SK-N-SH (cell line): ENCODE results near the gene ERVFRD-1. TPM values are rescaled to one million over a fixed set of nuclear protein-coding genes. Genes with fewer than 3 reads are reported as not detected.

ENCODE experiments used
- CTCF ChIA-PET: fragments of 300-600, 350-600 bp; formaldehyde crosslinking; extraction: SDS; loops from one replicate; lab custom pipeline; 2021; lab: Yijun Ruan, JAX
- POLR2A ChIA-PET: fragments of 350-600 bp; sonication (Branson Sonifier 250); formaldehyde crosslinking; extraction: SDS; loops from one replicate; lab custom pipeline; 2020; ENCODE audit warnings: antibody characterized with exemption, inconsistent platforms; lab: Yijun Ruan, JAX
- DNase-seq: peaks from one replicate; pipeline ENCODE4 v3.0.0; 2012
- H2AFZ ChIP-seq: fragments of 200-600 bp; sonication (generic); 2 replicates; pipeline ENCODE4 v1.8.1; 2016; ENCODE audit warnings: antibody characterized with exemption, mild to moderate bottlenecking, low read depth
- H3F3A ChIP-seq: fragments of 200-600 bp; sonication (generic); replicated peaks from 2 replicates; pipeline ENCODE3; 2016; ENCODE audit warnings: antibody characterized with exemption, mild to moderate bottlenecking; ENCODE audit not compliant: insufficient read depth
- H3K27ac ChIP-seq, 2 experiments: fragments of 200-500 bp in 1 of 2; fragments of 200-600 bp in 1 of 2; sonication (Bioruptor generic) in 1 of 2; sonication (generic), shearing (Covaris generic) in 1 of 2; 2 replicates each; pipeline versions ENCODE4 v1.5.1 to v1.6.1; 2014 to 2016; ENCODE audit warnings: low read depth in 2 of 2, inconsistent platforms in 1 of 2, low read length in 1 of 2, mild to moderate bottlenecking in 1 of 2, mixed read lengths in 1 of 2
- H3K27me3 ChIP-seq: fragments of 200-600 bp; sonication (generic), shearing (Covaris generic); 2 replicates; pipeline ENCODE4 v1.6.1; 2016; ENCODE audit warnings: mixed run types; ENCODE audit not compliant: insufficient read depth
- H3K36me3 ChIP-seq, 2 experiments: fragments of 200-500 bp in 1 of 2; fragments of 200-600 bp in 1 of 2; sonication (Bioruptor generic) in 1 of 2; sonication (generic) in 1 of 2; replicated peaks in 1 of 2; 2 replicates each; pipeline versions ENCODE3 to v1.5.1; 2014 to 2016; ENCODE audit warnings: low read length in 1 of 2, mild to moderate bottlenecking in 1 of 2; ENCODE audit not compliant: insufficient read depth in 2 of 2, control insufficient read depth in 1 of 2
- H3K4me1 ChIP-seq, 2 experiments: fragments of 200-500 bp in 1 of 2; fragments of 200-600 bp in 1 of 2; sonication (Bioruptor generic) in 1 of 2; sonication (generic), shearing (Covaris generic) in 1 of 2; 2 replicates each; pipeline versions ENCODE4 v1.5.1 to v1.6.1; 2014 to 2016; ENCODE audit warnings: low read depth in 1 of 2, low read length in 1 of 2, mixed run types in 1 of 2; ENCODE audit not compliant: insufficient read depth in 2 of 2, control insufficient read depth in 1 of 2
- H3K4me2 ChIP-seq: fragments of 200-600 bp; sonication (generic), shearing (Covaris generic); 2 replicates; pipeline ENCODE4 v1.6.1; 2017; ENCODE audit warnings: mixed run types
- H3K4me3 ChIP-seq, 2 experiments: fragments of 200-500 bp in 1 of 2; fragments of 200-600 bp in 1 of 2; sonication (Bioruptor generic) in 1 of 2; sonication (generic), shearing (Covaris generic) in 1 of 2; 2 replicates each; pipeline versions ENCODE4 v1.5.1 to v1.8.1; 2014 to 2016; ENCODE audit warnings: low read depth in 2 of 2, inconsistent platforms in 1 of 2, low read length in 1 of 2, mild to moderate bottlenecking in 1 of 2, mixed read lengths in 1 of 2, moderate library complexity in 1 of 2
- H3K79me2 ChIP-seq: fragments of 200-600 bp; sonication (generic); 2 replicates; pipeline ENCODE4 v1.8.1; 2017; ENCODE audit warnings: mild to moderate bottlenecking; ENCODE audit not compliant: insufficient read depth
- H3K9ac ChIP-seq: fragments of 200-600 bp; sonication (generic); 2 replicates; pipeline ENCODE4 v1.6.1; 2017; ENCODE audit warnings: mixed run types
- H3K9me2 ChIP-seq: fragments of 200-600 bp; sonication (generic); 2 replicates; pipeline ENCODE4 v1.6.1; 2017; ENCODE audit warnings: mixed run types
- H3K9me3 ChIP-seq: fragments of 200-600 bp; sonication (generic); 2 replicates; pipeline ENCODE4 v1.6.1; 2017; ENCODE audit warnings: mixed run types, mild to moderate bottlenecking, moderate library complexity
- H4K20me1 ChIP-seq: fragments of 200-600 bp; sonication (generic); 2 replicates; pipeline ENCODE4 v1.6.1; 2017; ENCODE audit warnings: mild to moderate bottlenecking, mixed run types; ENCODE audit not compliant: insufficient read depth
- CTCF ChIP-seq: fragments of 200-600 bp; sonication (generic); IDR thresholded peaks from 2 replicates; pipeline ENCODE4 v1.6.1; 2017; ENCODE audit warnings: antibody characterized with exemption, mild to moderate bottlenecking, moderate library complexity
- EZH2phosphoT487 ChIP-seq: fragments of 200-600 bp; sonication (generic); IDR thresholded peaks from 2 replicates; pipeline ENCODE4 v1.6.1; 2017; ENCODE audit warnings: low read depth, mixed run types, mild to moderate bottlenecking, antibody characterized with exemption, moderate library complexity, borderline replicate concordance
- FOXJ3 ChIP-seq: sonication (generic); formaldehyde crosslinking; IDR thresholded peaks from 2 replicates; pipeline ENCODE4 v1.5.1; 2020; ENCODE audit warnings: mild to moderate bottlenecking, missing genetic modification reagents
- IRF3 ChIP-seq: fragments of 150-350 bp; IDR thresholded peaks from 2 replicates; pipeline ENCODE4 v1.6.1; 2016; ENCODE audit warnings: mild to moderate bottlenecking, low read depth, low read length
- MXI1 ChIP-seq: IDR thresholded peaks from 2 replicates; pipeline ENCODE4 v1.6.1; 2012; ENCODE audit warnings: mild to moderate bottlenecking, low read depth, low read length, improper control_type of control experiment
- NRF1 ChIP-seq: IDR thresholded peaks from 2 replicates; pipeline ENCODE4 v1.6.1; 2012; ENCODE audit warnings: low read depth, mild to moderate bottlenecking, low read length
- PBX3 ChIP-seq: IDR thresholded peaks from 2 replicates; pipeline ENCODE4; 2012
- RAD21 ChIP-seq: IDR thresholded peaks from 2 replicates; pipeline ENCODE4 v1.6.1; 2012; ENCODE audit warnings: mild to moderate bottlenecking, low read length
- TCF12 ChIP-seq: IDR thresholded peaks from 2 replicates; pipeline ENCODE4 v1.4.0; 2012
- USF1 ChIP-seq: IDR thresholded peaks from 2 replicates; pipeline ENCODE4 v1.4.0; 2012; ENCODE audit warnings: low read depth, borderline replicate concordance
- ZBTB33 ChIP-seq: IDR thresholded peaks from 2 replicates; pipeline ENCODE4 v1.4.0; 2012; ENCODE audit warnings: low read depth, borderline replicate concordance
- WGBS: methylation state at CpG from one replicate; pipeline ENCODE4 v1.1.6; 2017; ENCODE audit warnings: low lambda C conversion rate; 5-methylcytosine and 5-hydroxymethylcytosine counted together
- polyA plus RNA-seq, 3 experiments: library from polyadenylated mRNA; depleted of rRNA; stranded (reverse); fragments of >200 nt; gene quantifications; 2 replicates each; pipeline ENCODE4 v1.2.3, GENCODE V29; 2012

ERVFRD-1 gene
- polyA plus RNA-seq, 1 of the 3 experiments (the other 2 are of a cell fraction): not detected

- TF ChIP-seq CTCF (no peak), EZH2phosphoT487 (no peak), TCF12 (no peak)
Measured at GRCh38 chr6:11126876-11127275, 15.4 kb upstream of the ERVFRD-1 start (continued).

GRCh38 chr6:11123978-11124377, 12.5 kb upstream of the ERVFRD-1 start:
- CTCF ChIA-PET: interaction anchor here (1.0 to 1.6 kb wide), 4 partner anchors 13 to 373 kb away, joined by 4 to 7 read pairs (median 5); no protein-coding TSS in a partner anchor
- Histone ChIP-seq H3K27me3 (no peaks in the 10 kb centered on the region), H3K79me2 (peaks cover 75% of the 10 kb centered on the region)
- peak; percentile 29; the same call in 1 of the 2 replicates for TF ChIP-seq CTCF
- no peak for TF ChIP-seq NRF1
- TF ChIP-seq, all 33 proteins: peak for 1
- no peaks in the 10 kb centered on the region for H3K9me2 ChIP-seq
- POLR2A ChIA-PET: no interaction called here
- peaks cover 8 to 9% of the 10 kb centered on the region in 2 experiments; a peak in 3 of 4 replicates for H3K4me1 ChIP-seq
- H3K36me3 ChIP-seq: peaks cover 0 to 7% of the 10 kb centered on the region in 2 experiments
- H3K4me2 ChIP-seq: no peak overlapping the region
- H3K27ac ChIP-seq: no peak overlapping the region
- peaks cover 5% of the 10 kb centered on the region; the same call in 1 of the 2 replicates for H4K20me1 ChIP-seq
- H2AFZ ChIP-seq: no peak overlapping the region
- no peaks in the 10 kb centered on the region for H3F3A ChIP-seq
- WGBS: 97% methylated on average over 2 of the region's 2 CpGs
- no peak overlapping the region for H3K9ac ChIP-seq
- DNase-seq: no peak
- H3K9me3 ChIP-seq: no peaks in the 10 kb centered on the region
- H3K4me3 ChIP-seq: no peak overlapping the region

GRCh38 chr6:11122380-11122779, 10.9 kb upstream of the ERVFRD-1 start:
- WGBS: 75% methylated on average over 1 of the region's 1 CpG
- no peak overlapping the region for H3K4me3 ChIP-seq
- H3K9me3 ChIP-seq: no peaks in the 10 kb centered on the region
- ChIA-PET CTCF (interaction anchor here (1.6 kb wide), 1 partner anchor 53 kb away, joined by 4 read pairs; no protein-coding TSS in a partner anchor), POLR2A (no interaction called here)
- H3K4me2 ChIP-seq: no peak overlapping the region
- peaks cover 0 to 7% of the 10 kb centered on the region in 2 experiments for H3K36me3 ChIP-seq
- H2AFZ ChIP-seq: no peak overlapping the region
- H4K20me1 ChIP-seq: peaks cover 5% of the 10 kb centered on the region; the same call in 1 of the 2 replicates
- no peaks in the 10 kb centered on the region for H3K27me3 ChIP-seq
- H3F3A ChIP-seq: no peaks in the 10 kb centered on the region
- H3K27ac ChIP-seq: no peak overlapping the region
- H3K4me1 ChIP-seq: peaks cover 0 to 8% of the 10 kb centered on the region in 2 experiments; a peak in 2 of 4 replicates
- no peaks in the 10 kb centered on the region for H3K9me2 ChIP-seq
- peaks cover 83% of the 10 kb centered on the region for H3K79me2 ChIP-seq
- no peak overlapping the region for H3K9ac ChIP-seq
- DNase-seq: no peak
- no peak for TF ChIP-seq MXI1
- no peak for TF ChIP-seq PBX3
- TF ChIP-seq ZBTB33: no peak
- TF ChIP-seq RAD21: no peak
- TF ChIP-seq IRF3: no peak
- no peak for TF ChIP-seq FOXJ3 (CRISPR knock-in tag)
- TF ChIP-seq CTCF: no peak
- TF ChIP-seq USF1: no peak
